AG09309 (cell line): ENCODE results near the gene INPP5A.

Source experiments
- DNase-seq: peaks from one replicate; pipeline ENCODE4 v3.0.0-alpha.2; 2010; ENCODE audit warnings: low read depth
- H3K4me3 ChIP-seq: 2 replicates; pipeline ENCODE4 v1.5.1; 2011; ENCODE audit warnings: mild to moderate bottlenecking, low read depth, low read length, moderate library complexity; ENCODE audit not compliant: control insufficient read depth
- CTCF ChIP-seq: IDR thresholded peaks from 2 replicates; pipeline ENCODE4 v1.5.1; 2011; ENCODE audit warnings: mild to moderate bottlenecking, low read depth, low read length, inconsistent platforms; ENCODE audit not compliant: insufficient read depth, control insufficient read depth; ENCODE audit errors: missing control alignments

INPP5A gene

GRCh38 chr10:132493246-132493755, 44.3 kb upstream of the INPP5A start:
- no peak for TF ChIP-seq CTCF
- DNase-seq: no peak
- H3K4me3 ChIP-seq: no peak overlapping the region

- TF ChIP-seq CTCF: no peak
- DNase-seq: no peak
- H3K4me3 ChIP-seq: no peak overlapping the region
Observed at GRCh38 chr10:132493756-132494290, 43.8 kb upstream of the INPP5A start.

DNA sequence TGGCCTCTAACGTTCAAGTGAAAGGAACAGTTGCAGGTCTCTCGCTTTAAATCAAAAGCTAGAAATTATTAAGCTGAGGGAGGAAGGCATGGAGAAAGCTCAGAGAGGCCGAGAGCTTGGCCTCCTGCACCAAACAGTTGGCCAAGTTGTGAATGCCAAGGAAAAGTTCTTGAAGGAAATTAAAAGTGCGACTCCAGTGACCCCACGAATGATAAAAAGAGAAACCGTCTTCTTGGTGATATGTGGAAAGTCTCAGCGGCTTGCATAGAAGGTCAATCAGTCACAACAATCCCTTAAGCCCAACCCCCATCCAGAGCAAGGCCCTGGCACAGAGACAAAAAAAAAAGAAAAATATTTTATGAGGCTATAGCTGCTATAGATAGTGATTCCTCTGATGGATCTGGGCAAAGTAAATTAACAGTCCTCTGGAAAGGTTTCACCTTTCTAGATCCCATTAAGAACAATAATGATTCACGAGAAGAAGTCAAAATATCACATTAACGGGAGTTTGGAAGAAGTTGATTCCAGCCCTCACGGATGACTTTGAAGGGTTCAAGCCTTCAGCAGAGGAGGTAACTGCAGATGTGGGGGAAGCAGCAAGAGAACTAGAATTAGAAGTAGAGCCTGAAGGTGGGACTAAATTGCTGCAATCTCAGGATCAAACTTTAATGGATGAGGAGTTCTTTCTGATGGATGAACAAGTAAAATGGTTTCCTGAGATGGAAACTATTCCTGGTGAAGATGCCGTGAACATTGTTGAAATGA, 42.5 kb upstream of the INPP5A start:
- no peak for DNase-seq
- no peak for TF ChIP-seq CTCF
- H3K4me3 ChIP-seq: no peak overlapping the region

DNA sequence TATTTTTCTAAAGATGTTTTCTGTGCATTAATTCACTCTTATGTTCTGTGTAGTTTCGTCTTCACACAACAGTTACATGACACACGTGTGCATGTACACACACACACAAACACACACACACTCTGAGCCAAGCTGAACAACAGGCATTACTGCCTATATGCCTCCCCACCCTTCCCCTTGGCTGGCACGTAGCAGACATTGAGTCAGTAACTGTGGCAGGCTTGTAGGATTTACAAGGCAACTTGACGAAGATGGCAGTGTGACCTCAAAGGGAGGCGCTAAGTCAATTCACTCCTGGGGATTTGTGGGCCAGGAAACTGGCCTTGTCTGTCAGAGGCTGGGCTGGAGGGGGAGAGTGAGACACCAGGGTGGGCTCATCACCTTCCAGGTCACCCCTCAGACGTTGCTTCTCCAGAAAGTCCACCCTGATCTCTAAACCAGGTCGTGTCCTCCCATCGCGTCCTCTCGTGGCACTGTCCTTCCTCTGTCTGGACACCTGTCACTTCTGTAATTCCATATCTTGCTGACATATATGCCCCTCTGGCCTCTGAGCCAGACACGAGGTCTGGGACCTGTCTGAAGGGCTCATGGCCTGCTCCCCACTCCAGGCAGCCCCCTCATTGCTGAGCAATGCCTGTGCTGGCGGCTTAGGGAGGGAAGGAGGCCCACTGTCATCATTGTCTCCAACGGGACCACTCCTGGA, 41.1 kb upstream of the INPP5A start:
- no peak for DNase-seq
- no peak for TF ChIP-seq CTCF

DNA sequence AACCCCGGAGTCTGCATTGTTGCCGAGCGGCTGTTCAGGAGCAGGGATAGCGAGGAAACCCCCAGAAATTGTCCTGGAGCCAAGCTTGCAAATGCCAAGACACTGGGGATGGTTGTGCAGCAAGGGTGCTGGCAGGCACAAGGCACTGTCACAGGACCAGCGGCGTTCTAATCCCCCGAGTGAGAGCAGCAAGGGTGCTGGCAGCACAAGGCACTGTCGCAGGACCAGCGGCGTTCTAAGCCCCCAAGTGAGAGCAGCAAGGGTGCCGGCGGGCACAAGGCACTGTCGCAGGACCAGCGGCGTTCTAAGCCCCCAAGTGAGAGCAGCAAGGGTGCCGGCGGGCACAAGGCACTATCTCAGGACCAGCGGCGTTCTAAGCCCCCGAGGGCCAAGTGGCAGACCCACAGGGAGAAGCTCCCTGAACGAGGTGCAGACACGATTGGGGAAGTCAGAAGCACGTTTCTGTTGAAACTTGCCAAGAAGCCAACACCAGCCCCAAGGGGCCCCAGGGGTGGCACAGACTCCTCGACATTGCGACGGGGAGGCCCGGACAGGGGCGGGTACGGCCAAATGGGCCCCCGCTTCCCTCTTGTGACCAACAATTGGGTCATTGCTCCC, 40.4 kb upstream of the INPP5A start:
- no peak for TF ChIP-seq CTCF
- no peak overlapping the region for H3K4me3 ChIP-seq
- DNase-seq: no peak

More for the DNA sequence above, 41.1 kb upstream of the INPP5A start:
- no peak overlapping the region for H3K4me3 ChIP-seq

DNA sequence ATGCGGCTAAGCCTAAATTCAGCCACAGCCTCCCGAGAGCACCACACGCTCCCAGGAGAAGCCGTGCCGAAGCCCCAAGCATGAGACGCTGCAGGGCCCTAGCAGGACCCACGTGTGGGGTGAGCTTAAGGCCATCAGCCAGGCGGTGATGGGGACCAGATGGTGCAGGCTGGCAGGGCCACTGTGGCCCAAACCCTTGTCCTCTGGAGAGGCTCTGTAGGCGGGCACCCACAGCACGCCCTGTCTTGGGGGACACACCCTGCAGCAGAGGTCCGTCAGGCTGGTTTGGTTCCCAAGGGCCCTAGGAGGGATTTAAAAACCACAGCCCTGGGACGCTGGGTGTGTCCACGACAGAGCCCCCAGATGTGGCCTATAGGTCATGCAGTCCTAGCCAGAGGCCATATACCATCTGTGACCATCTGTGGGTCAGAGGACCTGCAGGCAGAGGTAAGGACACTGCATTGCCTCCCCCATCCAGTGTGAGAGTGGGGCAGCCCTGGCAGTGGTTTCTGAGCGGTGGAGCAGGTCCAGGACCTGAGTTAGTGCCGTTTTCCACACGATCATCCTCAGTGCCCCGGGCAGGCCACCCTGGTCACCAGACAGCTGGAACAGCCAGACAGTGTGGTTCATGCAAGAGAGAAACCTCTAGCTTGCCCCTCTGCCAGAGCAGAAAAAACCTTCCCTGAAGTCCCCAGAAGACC, 39.6 kb upstream of the INPP5A start:
- no peak for DNase-seq

More for the DNA sequence above, 39.6 kb upstream of the INPP5A start:
- no peak overlapping the region for H3K4me3 ChIP-seq
- no peak for TF ChIP-seq CTCF
